ENCODE data around the gene SRC. TPM values are rescaled to one million over a fixed set of nuclear protein-coding genes. Genes with fewer than 3 reads are reported as not detected.

SRC gene
- total RNA-seq, 4 donors from 2014 or later = 21.8 to 30.9 (median 25.1) TPM

GRCh38 chr20:37439223-37439933, 93.4 kb downstream of the SRC start:
- 75 to 80% methylated on average over 23 of the region's 23 CpGs for WGBS, 2 donors
- intact Hi-C loops (cut with DNase I; ENCODE audit: low total_unique reads) = no loop called here
- TF ChIP-seq CTCF (IDR thresholded peaks at IDR 0.05) = no peak
- TF ChIP-seq POLR2A (IDR thresholded peaks at IDR 0.05) = no peak
- H3K4me3 ChIP-seq (ENCODE audit: low read depth, poor library complexity, severe bottlenecking) = no peak overlapping the region
- no peak for DNase-seq (ENCODE audit: low spot score in 2 of 2)

GRCh38 chr20:37441023-37441422, 95.1 kb downstream of the SRC start:
- WGBS, 2 donors = 94 to 97% methylated on average over 4 of the region's 4 CpGs
- DNase-seq (ENCODE audit: low spot score in 2 of 2) = no peak
- no peak overlapping the region for H3K4me3 ChIP-seq (ENCODE audit: low read depth, poor library complexity, severe bottlenecking)
- TF ChIP-seq POLR2A (IDR thresholded peaks at IDR 0.05) = no peak
- no peak for TF ChIP-seq CTCF (IDR thresholded peaks at IDR 0.05)
- intact Hi-C loops (cut with DNase I; ENCODE audit: low total_unique reads) = no loop called here

- WGBS, 2 donors = 79 to 93% methylated on average over 1 of the region's 1 CpG
- no peak overlapping the region for H3K4me3 ChIP-seq (ENCODE audit: low read depth, poor library complexity, severe bottlenecking)
- no peak for TF ChIP-seq POLR2A (IDR thresholded peaks at IDR 0.05)
- intact Hi-C loops (cut with DNase I; ENCODE audit: low total_unique reads) = no loop called here
- DNase-seq (ENCODE audit: low spot score in 2 of 2) = no peak
Observed at GRCh38 chr20:37442547-37442946, 96.6 kb downstream of the SRC start.

GRCh38 chr20:37442986-37443385, 97.0 kb downstream of the SRC start:
- intact Hi-C loops (cut with DNase I; ENCODE audit: low total_unique reads) = no loop called here
- 89 to 97% methylated on average over 3 of the region's 3 CpGs for WGBS, 2 donors
- no peak for TF ChIP-seq POLR2A (IDR thresholded peaks at IDR 0.05)
- H3K4me3 ChIP-seq (ENCODE audit: low read depth, poor library complexity, severe bottlenecking) = no peak overlapping the region
- DNase-seq (ENCODE audit: low spot score in 2 of 2) = no peak

- TF ChIP-seq POLR2A (IDR thresholded peaks at IDR 0.05) (no peak), CTCF (IDR thresholded peaks at IDR 0.05) (no peak)
- WGBS, 2 donors = 79 to 84% methylated on average over 4 of the region's 4 CpGs
- intact Hi-C loops (cut with DNase I; ENCODE audit: low total_unique reads) = no loop called here
- H3K4me3 ChIP-seq (ENCODE audit: low read depth, poor library complexity, severe bottlenecking) = no peak overlapping the region
- no peak for DNase-seq (ENCODE audit: low spot score in 2 of 2)
Observed at GRCh38 chr20:37443596-37443995, 97.7 kb downstream of the SRC start.

- TF ChIP-seq CTCF (IDR thresholded peaks at IDR 0.05) (no peak), POLR2A (IDR thresholded peaks at IDR 0.05) (no peak)
- intact Hi-C loops (cut with DNase I; ENCODE audit: low total_unique reads) = no loop called here
- no peak for DNase-seq (ENCODE audit: low spot score in 2 of 2)
- WGBS, 2 donors = 79 to 81% methylated on average over 6 of the region's 6 CpGs
- no peak overlapping the region for H3K4me3 ChIP-seq (ENCODE audit: low read depth, poor library complexity, severe bottlenecking)
Observed at GRCh38 chr20:37445041-37445440, 99.1 kb downstream of the SRC start.

Data from lower leg skin (tissue), 4 donors.